Central memory CD4-positive, alpha-beta T cell (primary cell): ENCODE measurements around the gene AIPL1.

Experiments used
- DNase-seq: peaks from one replicate; pipeline ENCODE4 v3.0.0; 2022

The AIPL1 gene

GRCh38 chr17:6413065-6413464 is 21.9 kb downstream of the AIPL1 start:
- DNase-seq, result no peak

GRCh38 chr17:6408735-6409134 is 26.2 kb downstream of the AIPL1 start:
- no peak for DNase-seq

GRCh38 chr17:6408276-6408675 is 26.6 kb downstream of the AIPL1 start:
- DNase-seq, result no peak

GRCh38 chr17:6402258-6402657 is 32.7 kb downstream of the AIPL1 start:
- no peak for DNase-seq

GRCh38 chr17:6398955-6399354 is 36.0 kb downstream of the AIPL1 start:
- DNase-seq, result no peak

GRCh38 chr17:6394055-6394606 is 40.8 kb downstream of the AIPL1 start:
- no peak for DNase-seq

- no peak for DNase-seq
Observed at GRCh38 chr17:6393351-6393952, 41.5 kb downstream of the AIPL1 start.

- DNase-seq, result no peak
Observed at GRCh38 chr17:6392609-6393350, 42.1 kb downstream of the AIPL1 start.

GRCh38 chr17:6388416-6388815 is 46.5 kb downstream of the AIPL1 start:
- DNase-seq, result no peak

GRCh38 chr17:6387858-6388257 is 47.1 kb downstream of the AIPL1 start:
- DNase-seq, result no peak

GRCh38 chr17:6387442-6387841 is 47.5 kb downstream of the AIPL1 start:
- DNase-seq, result no peak

GRCh38 chr17:6386041-6386630 is 48.8 kb downstream of the AIPL1 start:
- DNase-seq, result no peak

- no peak for DNase-seq
Observed at GRCh38 chr17:6384481-6384880, 50.4 kb downstream of the AIPL1 start.

- DNase-seq, result no peak
Observed at GRCh38 chr17:6381526-6382465, 53.1 kb downstream of the AIPL1 start.

GRCh38 chr17:6380915-6381438 is 53.9 kb downstream of the AIPL1 start:
- no peak for DNase-seq

GRCh38 chr17:6377906-6378305 is 57.0 kb downstream of the AIPL1 start:
- DNase-seq, result no peak

- no peak for DNase-seq
Observed at GRCh38 chr17:6376931-6377361, 58.0 kb downstream of the AIPL1 start.

- no peak for DNase-seq
Observed at GRCh38 chr17:6374761-6375312, 60.1 kb downstream of the AIPL1 start.

- no peak for DNase-seq
Observed at GRCh38 chr17:6374271-6374691, 60.6 kb downstream of the AIPL1 start.
